Measurements from ENCODE around the gene CCNJ. TPM values are rescaled to one million over a fixed set of nuclear protein-coding genes. Genes with fewer than 3 reads are reported as not detected.
"Not testable (repeated sequence)": the region's sequence is repeated elsewhere in the genome, so short reads cannot be mapped to it uniquely, and the experiment has no call there.

The CCNJ gene
- total RNA-seq, result 10 to 100 TPM in 7 of 8 experiments, 1 to 10 TPM in 1; 4.1 to 42.3 (median 15.1) TPM

DNA sequence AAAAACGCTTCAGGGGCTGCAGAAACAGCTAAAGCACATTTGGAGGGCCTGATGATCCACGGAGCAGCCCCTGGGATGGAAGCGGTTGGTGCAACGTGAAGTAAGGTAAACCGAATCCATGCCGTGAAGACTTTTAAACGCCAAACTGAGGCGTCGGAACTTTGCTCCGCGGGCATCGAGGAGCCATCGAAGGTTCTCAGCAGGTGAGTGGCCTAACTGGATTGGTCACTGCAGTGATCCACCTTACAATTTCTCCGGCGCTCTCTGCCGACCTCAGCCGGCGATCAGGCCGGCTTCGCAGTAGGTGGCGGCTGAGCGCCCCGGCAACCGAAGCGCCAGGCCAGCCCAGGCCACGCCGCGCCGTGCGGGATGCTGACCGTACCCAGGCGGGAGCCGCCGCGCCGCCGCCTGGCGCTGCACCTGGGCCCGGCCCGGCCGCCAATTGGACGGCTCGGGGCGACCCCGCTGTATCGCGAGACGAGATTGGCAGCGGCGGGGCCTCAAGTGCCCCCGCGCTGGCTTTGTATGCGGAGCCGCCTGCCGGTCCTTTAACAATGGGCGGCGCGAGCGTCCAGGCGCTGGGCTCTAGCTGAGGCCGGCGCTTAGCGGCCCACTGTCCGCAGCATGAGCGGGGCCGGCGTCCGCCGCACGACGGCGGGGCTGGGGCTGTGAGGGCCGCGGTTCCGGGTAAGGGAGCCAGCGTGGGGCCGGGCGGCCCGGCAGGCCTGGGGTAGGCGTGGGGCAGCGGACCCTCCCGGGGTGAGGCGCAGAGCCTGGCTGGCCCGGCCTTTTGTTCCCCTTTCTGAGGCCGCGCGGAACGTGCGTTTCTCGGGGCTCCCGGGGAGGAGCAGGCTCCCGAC is at the start of gene CCNJ:
Gene CCNJ, plus strand, starts transcription at position 551 of the 860 bp plus-strand sequence. CDS start 811 bp downstream, outside the sequence.
- peak; percentile 86 to 95 (median 93) for ATAC-seq (replicated peaks in 6 of 8)
- Histone ChIP-seq H3K4me3 (peak within 1 kb of the TSS; percentile 63 to 97 (median 82)), H3K27ac (peak within 1 kb of the TSS; percentile 95 to 96), H3K4me1 (replicated peaks in 1 of 2) (peaks cover 5 to 21% of the 10 kb centered on the region in 2 donors)
- in situ Hi-C loops (cut with MboI; ENCODE audit: low pct_unique_long_range_greater_than_20kb in 2 of 9, low sequenced_read_pairs in 9 of 9, unreplicated experiment in 9 of 9), result loop anchor here in 4 of 9 experiments (25.0 kb wide), 3 partner anchors 169 to 294 kb away; partner anchors contain the start of gene DNTT (in 1 of the 4)
- whole genome bisulfite sequencing, 10 experiments, result 0 to 42% (median 13%) methylated on average over 1 to 21 of the region's 92 CpGs; no CpG with 5 or more reads in 2 of the 10 experiments

GRCh38 chr10:95994376-95994775 is 49.0 kb upstream of the CCNJ start:
- ATAC-seq (replicated peaks in 6 of 8); in situ Hi-C loops (cut with MboI; ENCODE audit: low pct_unique_long_range_greater_than_20kb in 2 of 9, low sequenced_read_pairs in 9 of 9, unreplicated experiment in 9 of 9); H3K4me1 ChIP-seq (replicated peaks in 1 of 2); H3K27ac ChIP-seq; H3K4me3 ChIP-seq: not testable (repeated sequence)
- 72 to 100% (median 97%) methylated on average over 2 to 6 of the region's 11 CpGs; no CpG with 5 or more reads in 4 of the 10 experiments for WGBS, 10 experiments

DNA sequence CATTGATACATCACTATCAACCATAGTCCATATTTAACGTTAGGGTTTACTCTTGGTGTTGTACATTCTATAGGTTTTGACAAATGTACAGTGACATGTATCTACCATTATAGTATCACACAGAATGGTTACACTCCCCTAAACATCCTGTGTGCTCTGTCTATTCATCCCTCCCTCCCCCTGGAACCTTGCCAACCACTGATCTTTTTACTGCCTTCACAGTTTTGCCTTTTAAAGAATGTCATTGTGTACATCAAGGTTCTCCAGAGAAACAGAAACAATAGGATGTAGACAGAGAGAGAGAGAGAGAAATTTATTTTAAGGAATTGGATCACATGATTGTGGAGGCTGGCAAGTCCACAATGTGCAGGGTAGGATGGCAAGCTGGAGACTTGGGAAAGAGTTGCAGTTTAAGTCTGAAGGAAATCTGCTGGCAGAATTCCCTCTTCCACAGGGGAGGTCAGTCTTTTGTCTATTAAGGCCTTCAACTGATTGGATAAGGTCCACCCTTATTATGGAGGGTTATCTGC is 45.1 kb upstream of the CCNJ start:
- peaks cover 0 to 10% of the 10 kb centered on the region in 2 donors for H3K4me1 ChIP-seq (replicated peaks in 1 of 2)
- peak overlapping the region in 1 of 2 donors; percentile 22 for H3K27ac ChIP-seq
- 50 to 100% (median 79%) methylated on average over 1 of the region's 1 CpG; no CpG with 5 or more reads in 1 of the 10 experiments for WGBS, 10 experiments
- no peak overlapping the region for H3K4me3 ChIP-seq
- ATAC-seq (replicated peaks in 6 of 8), result peak in 5 of 8 experiments; percentile 27 to 92 (median 62)
- in situ Hi-C loops (cut with MboI; ENCODE audit: low pct_unique_long_range_greater_than_20kb in 2 of 9, low sequenced_read_pairs in 9 of 9, unreplicated experiment in 9 of 9), result no loop called here

DNA sequence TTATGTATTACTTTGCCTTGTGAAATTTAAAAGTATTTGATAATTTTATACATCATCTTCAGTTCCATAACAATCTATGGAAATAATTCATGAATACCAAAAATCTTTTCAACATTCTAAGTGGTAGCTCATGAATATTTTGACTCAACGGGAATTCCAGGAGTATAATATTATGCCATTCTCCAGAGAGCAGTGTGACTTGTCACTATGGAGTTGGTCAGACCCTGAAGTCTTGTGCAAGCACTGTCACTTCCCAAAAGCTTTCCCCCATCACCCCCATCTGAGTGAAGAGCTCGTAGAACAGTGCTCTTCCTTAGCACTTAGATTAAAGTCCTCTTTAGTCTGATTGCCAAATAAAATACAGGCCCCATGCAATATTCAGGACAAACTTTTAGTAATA is 29.4 kb upstream of the CCNJ start:
- ATAC-seq (replicated peaks in 6 of 8), result no peak
- no peaks in the 10 kb centered on the region for H3K4me1 ChIP-seq (replicated peaks in 1 of 2)
- in situ Hi-C loops (cut with MboI; ENCODE audit: low pct_unique_long_range_greater_than_20kb in 2 of 9, low sequenced_read_pairs in 9 of 9, unreplicated experiment in 9 of 9), result loop anchor here in 4 of 9 experiments (25.0 kb wide), 2 partner anchors 273 to 323 kb away; no protein-coding TSS in a partner anchor
- no peak overlapping the region for H3K4me3 ChIP-seq
- H3K27ac ChIP-seq, result no peak overlapping the region
- WGBS, 10 experiments, result 0 to 100% (median 56%) methylated on average over 1 to 2 of the region's 2 CpGs; no CpG with 5 or more reads in 2 of the 10 experiments

DNA sequence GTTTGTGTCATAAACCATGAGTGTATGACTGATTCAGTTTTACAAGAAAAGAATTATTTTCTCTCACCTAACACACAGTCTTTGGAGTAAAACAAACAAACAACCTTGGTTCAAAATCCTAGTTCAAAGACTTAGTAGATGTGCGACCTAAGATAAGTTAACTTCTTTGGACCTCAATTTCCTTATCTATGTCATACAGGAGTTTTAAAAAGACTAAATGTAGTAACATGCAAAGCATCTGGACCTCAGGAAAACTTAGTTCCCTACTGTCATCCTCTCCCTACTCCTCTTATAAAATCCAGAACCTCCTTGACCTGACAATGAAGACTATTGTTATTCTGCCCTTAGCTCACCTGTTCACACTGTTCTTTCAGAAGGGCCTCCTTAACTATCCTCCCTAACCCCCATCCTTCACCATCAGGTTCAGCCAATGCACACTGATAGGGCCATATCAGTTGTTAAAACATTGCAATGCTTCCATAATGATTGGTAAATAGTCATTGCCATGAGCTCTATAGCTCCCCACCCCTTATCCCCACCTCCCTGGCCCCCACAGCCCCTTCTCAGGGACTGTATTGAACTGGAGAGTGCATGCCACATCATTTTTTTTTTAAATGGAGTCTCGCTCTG is 28.8 kb upstream of the CCNJ start:
- whole genome bisulfite sequencing, 10 experiments, result 60 to 100% (median 79%) methylated on average over 1 to 2 of the region's 2 CpGs; no CpG with 5 or more reads in 2 of the 10 experiments
- Histone ChIP-seq H3K27ac (no peak overlapping the region), H3K4me1 (replicated peaks in 1 of 2) (no peaks in the 10 kb centered on the region), H3K4me3 (no peak overlapping the region)
- ATAC-seq (replicated peaks in 6 of 8), result no peak
- in situ Hi-C loops (cut with MboI; ENCODE audit: low pct_unique_long_range_greater_than_20kb in 2 of 9, low sequenced_read_pairs in 9 of 9, unreplicated experiment in 9 of 9), result loop anchor here in 4 of 9 experiments (25.0 kb wide), 2 partner anchors 273 to 323 kb away; no protein-coding TSS in a partner anchor

DNA sequence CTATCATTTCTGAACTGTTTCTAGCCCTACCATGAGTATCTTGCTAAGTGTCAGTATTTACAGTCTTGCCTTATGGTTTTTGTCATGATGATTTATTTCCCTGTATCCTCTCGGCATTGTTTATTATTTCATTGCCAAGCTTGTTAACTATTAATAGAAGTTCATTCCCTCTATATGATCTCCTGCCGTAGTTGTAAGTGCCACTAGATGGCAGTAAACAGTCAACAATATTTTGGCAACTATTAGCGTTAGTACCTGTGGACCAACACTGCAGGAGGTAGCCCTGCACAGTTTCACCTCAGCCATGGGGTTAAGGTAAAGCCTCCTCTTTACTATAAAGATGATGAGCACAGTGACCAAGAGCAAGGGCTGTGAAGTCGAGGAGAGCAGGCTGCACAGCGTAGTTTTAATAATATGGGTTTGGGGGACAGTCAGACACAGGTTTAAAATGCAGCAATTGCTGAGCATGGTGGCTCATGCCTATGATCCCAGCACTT is 26.1 kb upstream of the CCNJ start:
- ATAC-seq (replicated peaks in 6 of 8), result peak; percentile 66 to 99 (median 87)
- H3K4me1 ChIP-seq (replicated peaks in 1 of 2), result no peaks in the 10 kb centered on the region
- no peak overlapping the region for H3K27ac ChIP-seq
- in situ Hi-C loops (cut with MboI; ENCODE audit: low pct_unique_long_range_greater_than_20kb in 2 of 9, low sequenced_read_pairs in 9 of 9, unreplicated experiment in 9 of 9), result loop anchor here in 4 of 9 experiments (25.0 kb wide), 2 partner anchors 270 to 320 kb away; no protein-coding TSS in a partner anchor
- 0 to 29% (median 7%) methylated on average over 1 to 5 of the region's 5 CpGs; no CpG with 5 or more reads in 1 of the 10 experiments for WGBS, 10 experiments
- H3K4me3 ChIP-seq, result no peak overlapping the region

DNA sequence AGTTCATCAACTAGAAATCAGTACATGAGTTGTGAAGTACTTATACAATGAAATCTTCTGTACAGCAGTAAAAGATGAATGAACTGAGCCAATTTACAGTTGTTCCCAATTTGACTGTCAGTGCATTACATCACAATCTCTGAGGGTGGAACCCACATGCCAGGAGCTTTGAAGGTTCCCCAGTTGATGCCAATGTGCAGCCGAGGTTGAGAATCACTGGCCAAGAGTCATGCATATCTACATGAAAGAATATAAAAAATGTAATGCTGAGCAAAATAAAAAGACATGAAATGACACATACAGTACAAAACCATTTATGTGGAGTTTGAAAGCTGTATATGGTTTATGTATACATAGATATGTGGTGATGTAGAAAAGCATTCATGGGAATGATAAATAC is 22.1 kb upstream of the CCNJ start:
- 0 to 100% (median 63%) methylated on average over 1 of the region's 1 CpG; no CpG with 5 or more reads in 3 of the 10 experiments for WGBS, 10 experiments
- no peaks in the 10 kb centered on the region for H3K4me1 ChIP-seq (replicated peaks in 1 of 2)
- no peak overlapping the region for H3K27ac ChIP-seq
- ATAC-seq (replicated peaks in 6 of 8), result no peak
- no peak overlapping the region for H3K4me3 ChIP-seq
- in situ Hi-C loops (cut with MboI; ENCODE audit: low pct_unique_long_range_greater_than_20kb in 2 of 9, low sequenced_read_pairs in 9 of 9, unreplicated experiment in 9 of 9), result loop anchor here in 4 of 9 experiments (25.0 kb wide), 2 partner anchors 266 to 316 kb away; no protein-coding TSS in a partner anchor

DNA sequence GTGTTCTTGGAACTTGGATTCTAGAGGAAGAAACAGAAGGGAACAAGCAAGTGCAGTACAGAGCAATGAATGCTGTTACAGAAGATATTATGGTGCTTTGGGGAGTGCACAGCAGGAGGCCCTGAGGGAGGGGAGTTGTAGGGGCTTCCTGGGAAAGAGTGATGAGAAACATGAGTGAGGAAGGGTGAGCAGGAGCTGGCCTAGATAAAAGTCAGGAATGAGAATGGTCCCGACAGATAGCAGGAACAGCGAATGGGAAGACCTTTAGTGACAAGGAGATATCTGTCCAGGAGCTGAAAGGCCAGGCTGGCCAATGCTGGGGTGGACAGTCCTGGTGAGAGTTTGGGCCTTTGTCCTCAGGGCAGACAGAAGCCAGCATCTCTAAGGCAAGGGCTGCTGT is 20.6 kb upstream of the CCNJ start:
- WGBS, 10 experiments, result 50 to 100% (median 83%) methylated on average over 1 to 2 of the region's 2 CpGs; no CpG with 5 or more reads in 3 of the 10 experiments
- in situ Hi-C loops (cut with MboI; ENCODE audit: low pct_unique_long_range_greater_than_20kb in 2 of 9, low sequenced_read_pairs in 9 of 9, unreplicated experiment in 9 of 9), result loop anchor here in 4 of 9 experiments (25.0 kb wide), 2 partner anchors 265 to 315 kb away; no protein-coding TSS in a partner anchor

DNA sequence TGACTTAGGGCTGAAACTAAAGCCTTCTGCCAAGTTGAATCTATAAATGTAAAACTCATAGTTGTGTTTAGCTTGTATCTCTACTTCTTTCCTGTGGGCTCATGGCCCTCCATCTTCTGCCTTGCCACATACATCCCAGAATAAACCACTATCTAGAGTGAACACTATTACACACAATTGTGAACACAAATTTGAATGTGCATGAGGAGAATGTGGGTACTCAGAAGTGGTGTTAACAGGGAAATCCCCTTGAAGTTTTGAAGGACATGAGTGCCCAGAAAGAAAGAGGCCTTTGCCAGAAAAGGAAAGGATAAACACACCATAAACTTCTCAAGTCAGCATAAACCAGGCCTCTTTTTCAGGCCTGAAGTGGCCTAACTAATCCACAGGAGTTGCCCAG is 20.2 kb upstream of the CCNJ start:
- Histone ChIP-seq H3K4me3 (no peak overlapping the region), H3K4me1 (replicated peaks in 1 of 2) (no peaks in the 10 kb centered on the region), H3K27ac (no peak overlapping the region)
- in situ Hi-C loops (cut with MboI; ENCODE audit: low pct_unique_long_range_greater_than_20kb in 2 of 9, low sequenced_read_pairs in 9 of 9, unreplicated experiment in 9 of 9), result loop anchor here in 4 of 9 experiments (25.0 kb wide), 2 partner anchors 264 to 314 kb away; no protein-coding TSS in a partner anchor
- no peak for ATAC-seq (replicated peaks in 6 of 8)

More for the DNA sequence above, 20.6 kb upstream of the CCNJ start:
- Histone ChIP-seq H3K4me1 (replicated peaks in 1 of 2) (no peaks in the 10 kb centered on the region), H3K4me3 (no peak overlapping the region), H3K27ac (no peak overlapping the region)
- no peak for ATAC-seq (replicated peaks in 6 of 8)

DNA sequence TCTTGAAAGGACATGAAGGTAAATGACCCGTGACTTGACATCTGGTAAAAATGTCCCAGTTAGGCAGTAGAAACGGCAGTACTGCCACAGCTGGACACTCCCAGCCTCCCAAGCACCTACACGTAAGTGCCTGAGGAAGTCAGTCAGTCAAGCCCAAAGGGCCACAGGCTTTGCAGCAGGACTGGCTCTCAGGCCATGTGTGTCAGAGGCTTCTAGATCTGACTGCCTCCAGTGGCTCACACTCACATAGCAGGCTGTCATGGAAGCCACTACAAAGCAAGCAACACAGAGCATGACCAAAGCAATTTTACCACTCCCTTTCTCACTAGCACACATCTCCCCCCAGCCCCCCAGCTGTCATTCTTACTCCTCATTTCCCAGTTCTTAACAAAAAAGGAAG is 17.8 kb upstream of the CCNJ start:
- Histone ChIP-seq H3K27ac (no peak overlapping the region), H3K4me3 (no peak overlapping the region), H3K4me1 (replicated peaks in 1 of 2) (no peaks in the 10 kb centered on the region)
- 33 to 79% (median 56%) methylated on average over 1 to 3 of the region's 3 CpGs; no CpG with 5 or more reads in 4 of the 10 experiments for WGBS, 10 experiments
- peak in 4 of 8 experiments; percentile 21 to 91 (median 74) for ATAC-seq (replicated peaks in 6 of 8)
- in situ Hi-C loops (cut with MboI; ENCODE audit: low pct_unique_long_range_greater_than_20kb in 2 of 9, low sequenced_read_pairs in 9 of 9, unreplicated experiment in 9 of 9), result loop anchor here in 4 of 9 experiments (25.0 kb wide), 3 partner anchors 187 to 312 kb away; partner anchors contain the start of gene DNTT (in 1 of the 4)

DNA sequence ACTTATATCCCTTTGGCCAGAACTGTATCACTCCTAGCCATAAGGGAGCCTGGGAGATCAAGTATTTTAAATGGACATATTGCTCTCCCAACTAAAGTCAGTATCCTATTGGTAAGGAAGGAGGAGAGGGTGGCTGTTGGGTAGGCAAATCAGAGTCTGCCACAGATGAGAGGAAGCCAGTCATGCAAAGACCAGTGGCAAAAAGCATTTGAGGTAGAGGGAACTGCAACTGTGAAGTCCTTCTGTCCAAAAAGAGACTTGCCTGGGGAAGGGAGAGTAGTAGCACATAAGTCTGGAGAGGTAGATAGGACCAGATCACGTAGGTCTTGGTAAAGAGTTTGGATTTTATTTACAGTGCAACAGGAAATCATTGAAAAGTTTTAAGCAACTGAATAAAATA is 8.8 kb upstream of the CCNJ start:
- in situ Hi-C loops (cut with MboI; ENCODE audit: low pct_unique_long_range_greater_than_20kb in 2 of 9, low sequenced_read_pairs in 9 of 9, unreplicated experiment in 9 of 9), result loop anchor here in 4 of 9 experiments (25.0 kb wide), 3 partner anchors 178 to 303 kb away; partner anchors contain the start of gene DNTT (in 1 of the 4)
- 17 to 100% (median 89%) methylated on average over 1 of the region's 1 CpG; no CpG with 5 or more reads in 1 of the 10 experiments for whole genome bisulfite sequencing, 10 experiments
- ATAC-seq (replicated peaks in 6 of 8), result no peak
- no peak overlapping the region for H3K27ac ChIP-seq
- H3K4me3 ChIP-seq, result no peak overlapping the region
- H3K4me1 ChIP-seq (replicated peaks in 1 of 2), result no peaks in the 10 kb centered on the region

Measured in motor neuron (in vitro differentiated cells).